A549 (cell line): ENCODE measurements around the gene FAM110D. TPM values are rescaled to one million over a fixed set of nuclear protein-coding genes. Genes with fewer than 3 reads are reported as not detected.

Experiments used
- ATAC-seq, 2 experiments: fragments of 200-7000 bp in 1 of 2; fragments of >200 bp in 1 of 2; cut with Nextera tagmentation in 1 of 2; cut with Tn5 transposase in 1 of 2; 3 replicates each; pipeline versions ENCODE4 v1.8.0 to v1.9.1; 2018 to 2020; ENCODE audit warnings: mild to moderate bottlenecking in 1 of 2, moderate library complexity in 1 of 2
- CTCF ChIA-PET: fragments of 300-600 bp; sonication (Branson Sonifier 250); formaldehyde crosslinking; extraction: SDS; loops from one replicate; lab custom pipeline; 2021; ENCODE audit warnings: antibody characterized with exemption, inconsistent platforms; lab: Yijun Ruan, JAX
- POLR2A ChIA-PET: fragments of 350-600 bp; formaldehyde crosslinking; extraction: SDS; loops from one replicate; lab custom pipeline; 2021; ENCODE audit warnings: antibody characterized with exemption, inconsistent platforms; lab: Yijun Ruan, JAX
- DNase-seq, 2 experiments: peaks; one replicate each; pipeline versions ENCODE4 v3.0.0 to v3.0.0-alpha.2; 2011 to 2016; ENCODE audit warnings: low read depth in 1 of 2, low spot score in 1 of 2
- FAIRE-seq: peaks from 2 replicates; lab custom pipeline; 2011; peaks lifted over from hg19 to GRCh38; lab: Jason Lieb, UNC
- H3K27ac ChIP-seq, 2 experiments: fragments of >200 bp; sonication (Bioruptor Twin); formaldehyde crosslinking; 3 replicates each; pipeline ENCODE4 v1.5.1; 2016 to 2017
- H3K4me1 ChIP-seq: fragments of >200 bp; sonication (Bioruptor Twin); formaldehyde crosslinking; 3 replicates; pipeline ENCODE4 v1.6.1; 2016
- H3K4me2 ChIP-seq: fragments of >200 bp; sonication (Bioruptor Twin); formaldehyde crosslinking; 3 replicates; pipeline ENCODE4 v1.6.1; 2016
- H3K4me3 ChIP-seq: fragments of >200 bp; sonication (Bioruptor Twin); formaldehyde crosslinking; 3 replicates; pipeline ENCODE4 v1.5.1; 2016
- H3K9me3 ChIP-seq: fragments of >200 bp; sonication (Bioruptor Twin); formaldehyde crosslinking; 3 replicates; pipeline ENCODE4 v1.6.1; 2016
- CBX8 ChIP-seq: fragments of 200-600 bp; sonication (generic); IDR thresholded peaks from 2 replicates; pipeline ENCODE4 v1.6.1; 2016
- CEBPB ChIP-seq, 2 experiments: fragments of >200 bp in 1 of 2; sonication (Bioruptor Twin) in 1 of 2; formaldehyde crosslinking in 1 of 2; IDR thresholded peaks; 2 replicates each; pipeline ENCODE4 v1.6.1; 2012 to 2016
- CHD2 ChIP-seq: fragments of 150-350 bp; IDR thresholded peaks from 2 replicates; pipeline ENCODE4 v1.6.1; 2014; ENCODE audit warnings: low read length; ENCODE audit not compliant: partially characterized antibody
- EHMT2 ChIP-seq: fragments of 200-600 bp; sonication (generic); IDR thresholded peaks from 2 replicates; pipeline ENCODE4 v1.6.1; 2016; ENCODE audit warnings: antibody characterized with exemption, low read depth, mild to moderate bottlenecking, moderate library complexity
- FOSB ChIP-seq: fragments of 250-450 bp; sonication (Bioruptor Pico); IDR thresholded peaks from 2 replicates; pipeline ENCODE4 v1.5.0; 2020; ENCODE audit warnings: mild to moderate bottlenecking, moderate library complexity
- FOXS1 ChIP-seq: fragments of 250-450 bp; sonication (Bioruptor Pico); IDR thresholded peaks from 2 replicates; pipeline ENCODE4 v1.5.0; 2020; ENCODE audit warnings: mild to moderate bottlenecking, moderate library complexity
- HOXB13 ChIP-seq: fragments of 250-450 bp; sonication (Bioruptor Pico); IDR thresholded peaks from 2 replicates; pipeline ENCODE4 v1.5.0; 2020; ENCODE audit warnings: low read depth, mild to moderate bottlenecking, moderate library complexity
- KDM5A ChIP-seq: fragments of 200-600 bp; sonication (generic); IDR thresholded peaks from 2 replicates; pipeline ENCODE4 v1.6.1; 2016; ENCODE audit warnings: antibody characterized with exemption, mild to moderate bottlenecking
- NFE2L2 ChIP-seq: fragments of 150-350 bp; conservative IDR thresholded peaks from 2 replicates; pipeline ENCODE4 v1.6.1; 2014; ENCODE audit warnings: low read length
- RCOR1 ChIP-seq: fragments of 150-350 bp; IDR thresholded peaks from 2 replicates; pipeline ENCODE4 v1.6.1; 2014; ENCODE audit warnings: antibody characterized with exemption, low read length, low read depth
- ZSCAN20 ChIP-seq: fragments of 250-450 bp; sonication (Bioruptor Pico); IDR thresholded peaks from 2 replicates; pipeline ENCODE4 v1.8.0; 2022; ENCODE audit warnings: mild to moderate bottlenecking, moderate library complexity
- WGBS: methylation state at CpG from one replicate; pipeline ENCODE4 v1.1.6; 2017; ENCODE audit errors: missing lambda C conversion rate; 5-methylcytosine and 5-hydroxymethylcytosine counted together
- polyA plus RNA-seq, 4 experiments: library from polyadenylated mRNA; depleted of rRNA in 3 of 4; stranded (reverse); fragments of >200 nt; fragmentation: RNase III in 1 of 4; extraction: RNeasy Plus Mini Kit Qiagen cat#74134 plus additional on column Dnase treatment in 1 of 4; gene quantifications; 2 replicates in 3 of 4; 3 replicates in 1 of 4; pipeline ENCODE4 v1.2.3, GENCODE V29; 2011 to 2017
- TF ChIP-seq, protein P1 (sequence below): fragments of 200-600 bp; sonication (generic); IDR thresholded peaks from 2 replicates; pipeline ENCODE4 v1.6.1; 2016; ENCODE audit warnings: antibody characterized with exemption, mild to moderate bottlenecking, moderate library complexity
- TF ChIP-seq, protein P2 (sequence below): IDR thresholded peaks from 2 replicates; pipeline ENCODE4 v1.6.1; 2012
- TF ChIP-seq, protein P3 (sequence below): fragments of 250-450 bp; sonication (Bioruptor Pico); IDR thresholded peaks from 2 replicates; pipeline ENCODE4 v1.5.0; 2021; ENCODE audit warnings: mild to moderate bottlenecking, moderate library complexity, borderline replicate concordance
- TF ChIP-seq, protein P4 (sequence below): fragments of >200 bp; sonication (Bioruptor Twin); formaldehyde crosslinking; IDR thresholded peaks from 3 replicates; pipeline ENCODE4 v1.6.1; 2016
- TF ChIP-seq, protein P5 (sequence below): fragments of 450-650 bp; IDR thresholded peaks from 2 replicates; pipeline ENCODE4 v1.6.1; 2014; ENCODE audit warnings: antibody characterized with exemption
- TF ChIP-seq, protein P6 (sequence below): fragments of >200 bp; sonication (Bioruptor Twin); formaldehyde crosslinking; IDR thresholded peaks from 2 replicates; pipeline ENCODE4 v1.6.1; 2016
- TF ChIP-seq, protein P7 (sequence below): IDR thresholded peaks from 2 replicates; pipeline ENCODE4 v1.6.1; 2012; ENCODE audit warnings: low read depth, borderline replicate concordance
- TF ChIP-seq, protein P8 (sequence below): IDR thresholded peaks from 2 replicates; pipeline ENCODE4 v1.6.1; 2012

FAM110D gene
- polyA plus RNA-seq, 2 of the 4 experiments (the other 2 are of a cell fraction), result 0.04 TPM

DNA sequence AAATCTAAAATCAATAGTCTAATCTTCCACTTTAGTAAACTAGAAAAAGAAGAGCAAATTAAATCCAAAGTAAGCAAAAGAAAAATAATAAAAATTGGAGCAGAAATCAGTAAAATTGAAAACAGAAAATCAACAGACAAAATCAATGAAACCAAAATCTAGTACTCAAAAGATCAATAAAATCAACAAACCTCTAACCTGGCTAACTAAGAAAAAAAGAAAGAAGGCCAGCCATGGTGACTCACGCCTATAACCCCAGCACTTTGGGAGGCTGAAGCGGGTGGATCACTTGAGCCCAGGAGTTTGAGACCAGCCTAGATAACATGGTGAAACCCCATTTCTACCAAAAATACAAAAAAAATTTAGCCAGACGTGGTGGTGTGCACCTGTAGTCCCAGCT is 24.4 kb upstream of the FAM110D start:
- ATAC-seq (no peak), DNase-seq (no peak), FAIRE-seq (no peak)
- 72% methylated on average over 3 of the region's 3 CpGs for WGBS
- Histone ChIP-seq H3K4me3 (no peak overlapping the region), H3K27ac (no peak overlapping the region), H3K9me3 (no peaks in the 10 kb centered on the region), H3K4me2 (no peak overlapping the region), H3K4me1 (no peaks in the 10 kb centered on the region)
- TF ChIP-seq, protein P1, sequence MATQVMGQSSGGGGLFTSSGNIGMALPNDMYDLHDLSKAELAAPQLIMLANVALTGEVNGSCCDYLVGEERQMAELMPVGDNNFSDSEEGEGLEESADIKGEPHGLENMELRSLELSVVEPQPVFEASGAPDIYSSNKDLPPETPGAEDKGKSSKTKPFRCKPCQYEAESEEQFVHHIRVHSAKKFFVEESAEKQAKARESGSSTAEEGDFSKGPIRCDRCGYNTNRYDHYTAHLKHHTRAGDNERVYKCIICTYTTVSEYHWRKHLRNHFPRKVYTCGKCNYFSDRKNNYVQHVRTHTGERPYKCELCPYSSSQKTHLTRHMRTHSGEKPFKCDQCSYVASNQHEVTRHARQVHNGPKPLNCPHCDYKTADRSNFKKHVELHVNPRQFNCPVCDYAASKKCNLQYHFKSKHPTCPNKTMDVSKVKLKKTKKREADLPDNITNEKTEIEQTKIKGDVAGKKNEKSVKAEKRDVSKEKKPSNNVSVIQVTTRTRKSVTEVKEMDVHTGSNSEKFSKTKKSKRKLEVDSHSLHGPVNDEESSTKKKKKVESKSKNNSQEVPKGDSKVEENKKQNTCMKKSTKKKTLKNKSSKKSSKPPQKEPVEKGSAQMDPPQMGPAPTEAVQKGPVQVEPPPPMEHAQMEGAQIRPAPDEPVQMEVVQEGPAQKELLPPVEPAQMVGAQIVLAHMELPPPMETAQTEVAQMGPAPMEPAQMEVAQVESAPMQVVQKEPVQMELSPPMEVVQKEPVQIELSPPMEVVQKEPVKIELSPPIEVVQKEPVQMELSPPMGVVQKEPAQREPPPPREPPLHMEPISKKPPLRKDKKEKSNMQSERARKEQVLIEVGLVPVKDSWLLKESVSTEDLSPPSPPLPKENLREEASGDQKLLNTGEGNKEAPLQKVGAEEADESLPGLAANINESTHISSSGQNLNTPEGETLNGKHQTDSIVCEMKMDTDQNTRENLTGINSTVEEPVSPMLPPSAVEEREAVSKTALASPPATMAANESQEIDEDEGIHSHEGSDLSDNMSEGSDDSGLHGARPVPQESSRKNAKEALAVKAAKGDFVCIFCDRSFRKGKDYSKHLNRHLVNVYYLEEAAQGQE, result no peak
- TF ChIP-seq FOXS1, result no peak
- no peak for TF ChIP-seq EHMT2
- no peak for TF ChIP-seq CEBPB (IDR thresholded peaks at IDR 0.05)
- TF ChIP-seq, protein P2, sequence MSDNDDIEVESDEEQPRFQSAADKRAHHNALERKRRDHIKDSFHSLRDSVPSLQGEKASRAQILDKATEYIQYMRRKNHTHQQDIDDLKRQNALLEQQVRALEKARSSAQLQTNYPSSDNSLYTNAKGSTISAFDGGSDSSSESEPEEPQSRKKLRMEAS, result no peak
- TF ChIP-seq CHD2, result no peak
- no peak for TF ChIP-seq NFE2L2
- no peak for TF ChIP-seq HOXB13 (CRISPR knock-in tag)
- no peak for TF ChIP-seq KDM5A
- TF ChIP-seq, protein P3, sequence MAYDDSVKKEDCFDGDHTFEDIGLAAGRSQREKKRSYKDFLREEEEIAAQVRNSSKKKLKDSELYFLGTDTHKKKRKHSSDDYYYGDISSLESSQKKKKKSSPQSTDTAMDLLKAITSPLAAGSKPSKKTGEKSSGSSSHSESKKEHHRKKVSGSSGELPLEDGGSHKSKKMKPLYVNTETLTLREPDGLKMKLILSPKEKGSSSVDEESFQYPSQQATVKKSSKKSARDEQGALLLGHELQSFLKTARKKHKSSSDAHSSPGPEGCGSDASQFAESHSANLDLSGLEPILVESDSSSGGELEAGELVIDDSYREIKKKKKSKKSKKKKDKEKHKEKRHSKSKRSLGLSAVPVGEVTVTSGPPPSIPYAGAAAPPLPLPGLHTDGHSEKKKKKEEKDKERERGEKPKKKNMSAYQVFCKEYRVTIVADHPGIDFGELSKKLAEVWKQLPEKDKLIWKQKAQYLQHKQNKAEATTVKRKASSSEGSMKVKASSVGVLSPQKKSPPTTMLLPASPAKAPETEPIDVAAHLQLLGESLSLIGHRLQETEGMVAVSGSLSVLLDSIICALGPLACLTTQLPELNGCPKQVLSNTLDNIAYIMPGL (CRISPR knock-in tag), result no peak
- TF ChIP-seq, protein P4, sequence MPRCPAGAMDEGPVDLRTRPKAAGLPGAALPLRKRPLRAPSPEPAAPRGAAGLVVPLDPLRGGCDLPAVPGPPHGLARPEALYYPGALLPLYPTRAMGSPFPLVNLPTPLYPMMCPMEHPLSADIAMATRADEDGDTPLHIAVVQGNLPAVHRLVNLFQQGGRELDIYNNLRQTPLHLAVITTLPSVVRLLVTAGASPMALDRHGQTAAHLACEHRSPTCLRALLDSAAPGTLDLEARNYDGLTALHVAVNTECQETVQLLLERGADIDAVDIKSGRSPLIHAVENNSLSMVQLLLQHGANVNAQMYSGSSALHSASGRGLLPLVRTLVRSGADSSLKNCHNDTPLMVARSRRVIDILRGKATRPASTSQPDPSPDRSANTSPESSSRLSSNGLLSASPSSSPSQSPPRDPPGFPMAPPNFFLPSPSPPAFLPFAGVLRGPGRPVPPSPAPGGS, result no peak
- TF ChIP-seq, protein P5, sequence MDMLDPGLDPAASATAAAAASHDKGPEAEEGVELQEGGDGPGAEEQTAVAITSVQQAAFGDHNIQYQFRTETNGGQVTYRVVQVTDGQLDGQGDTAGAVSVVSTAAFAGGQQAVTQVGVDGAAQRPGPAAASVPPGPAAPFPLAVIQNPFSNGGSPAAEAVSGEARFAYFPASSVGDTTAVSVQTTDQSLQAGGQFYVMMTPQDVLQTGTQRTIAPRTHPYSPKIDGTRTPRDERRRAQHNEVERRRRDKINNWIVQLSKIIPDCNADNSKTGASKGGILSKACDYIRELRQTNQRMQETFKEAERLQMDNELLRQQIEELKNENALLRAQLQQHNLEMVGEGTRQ, result no peak
- no peak for TF ChIP-seq RCOR1
- TF ChIP-seq, protein P6, sequence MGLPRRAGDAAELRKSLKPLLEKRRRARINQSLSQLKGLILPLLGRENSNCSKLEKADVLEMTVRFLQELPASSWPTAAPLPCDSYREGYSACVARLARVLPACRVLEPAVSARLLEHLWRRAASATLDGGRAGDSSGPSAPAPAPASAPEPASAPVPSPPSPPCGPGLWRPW, result no peak
- TF ChIP-seq, protein P7, sequence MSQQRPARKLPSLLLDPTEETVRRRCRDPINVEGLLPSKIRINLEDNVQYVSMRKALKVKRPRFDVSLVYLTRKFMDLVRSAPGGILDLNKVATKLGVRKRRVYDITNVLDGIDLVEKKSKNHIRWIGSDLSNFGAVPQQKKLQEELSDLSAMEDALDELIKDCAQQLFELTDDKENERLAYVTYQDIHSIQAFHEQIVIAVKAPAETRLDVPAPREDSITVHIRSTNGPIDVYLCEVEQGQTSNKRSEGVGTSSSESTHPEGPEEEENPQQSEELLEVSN, result no peak
- no peak for TF ChIP-seq ZSCAN20 (CRISPR knock-in tag)
- TF ChIP-seq CBX8, result no peak
- TF ChIP-seq FOSB (CRISPR knock-in tag), result no peak
- TF ChIP-seq, protein P8, sequence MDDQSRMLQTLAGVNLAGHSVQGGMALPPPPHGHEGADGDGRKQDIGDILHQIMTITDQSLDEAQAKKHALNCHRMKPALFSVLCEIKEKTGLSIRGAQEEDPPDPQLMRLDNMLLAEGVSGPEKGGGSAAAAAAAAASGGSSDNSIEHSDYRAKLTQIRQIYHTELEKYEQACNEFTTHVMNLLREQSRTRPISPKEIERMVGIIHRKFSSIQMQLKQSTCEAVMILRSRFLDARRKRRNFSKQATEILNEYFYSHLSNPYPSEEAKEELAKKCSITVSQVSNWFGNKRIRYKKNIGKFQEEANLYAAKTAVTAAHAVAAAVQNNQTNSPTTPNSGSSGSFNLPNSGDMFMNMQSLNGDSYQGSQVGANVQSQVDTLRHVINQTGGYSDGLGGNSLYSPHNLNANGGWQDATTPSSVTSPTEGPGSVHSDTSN, result no peak
- CTCF ChIA-PET, result interaction anchor here (0.6 kb wide), 1 partner anchor 63 kb away, joined by 4 read pairs; no protein-coding TSS in a partner anchor
- POLR2A ChIA-PET, result no interaction called here
